Ascending aorta (tissue), 2 donors: ENCODE data around the gene NRGN. TPM values are rescaled to one million over a fixed set of nuclear protein-coding genes. Genes with fewer than 3 reads are reported as not detected.
A peak's percentile ranks its signal among the peaks of the same experiment; 100 is the strongest.

ENCODE experiments used
- DNase-seq, 2 donors: peaks; one replicate each; pipeline ENCODE4 v3.0.0-alpha.2; 2019; ENCODE audit warnings: low spot score in 2 of 2
- H3K27ac ChIP-seq, 2 donors: fragments of 200-600 bp; sonication (generic); one replicate each; pipeline ENCODE4 v1.5.1; 2016 to 2017; ENCODE audit warnings: mild to moderate bottlenecking in 1 of 2
- H3K27me3 ChIP-seq: fragments of 200-600 bp; sonication (generic); one replicate; pipeline ENCODE4 v1.5.1; 2017
- H3K36me3 ChIP-seq, 2 donors: fragments of 200-600 bp; sonication (generic); one replicate each; pipeline ENCODE4 v1.5.1; 2016
- H3K4me1 ChIP-seq, 2 donors: fragments of 200-600 bp; sonication (generic); one replicate each; pipeline ENCODE4 v1.5.1; 2016 to 2017; ENCODE audit warnings: mild to moderate bottlenecking in 1 of 2
- H3K4me3 ChIP-seq, 2 donors: fragments of 200-600 bp; sonication (generic); one replicate each; pipeline ENCODE4 v1.5.1; 2016 to 2017; ENCODE audit warnings: mild to moderate bottlenecking in 1 of 2
- H3K9me3 ChIP-seq, 2 donors: fragments of 200-600 bp; sonication (generic); one replicate each; pipeline ENCODE4 v1.5.1; 2016
- CTCF ChIP-seq, 3 experiments: fragments of 200-600 bp in 2 of 3; fragments of 450-650 bp in 1 of 3; sonication (generic) in 2 of 3; IDR thresholded peaks; one replicate each; pipeline ENCODE4 v1.5.1; 2016 to 2019; ENCODE audit warnings: antibody characterized with exemption in 3 of 3, mild to moderate bottlenecking in 1 of 3, moderate library complexity in 1 of 3
- intact Hi-C: fragments of 100-400 bp; cut with DNase I; formaldehyde crosslinking; loops from one replicate; pipeline ENCODE4 v1.15.1; 2023
- total RNA-seq: library from RNA; depleted of rRNA; stranded (reverse); fragments of >200 nt; gene quantifications from one replicate; pipeline ENCODE4 v1.1.0, GENCODE V29; 2016

Gene NRGN
- total RNA-seq, 1 donor from 2014 or later: 5.3 TPM

- H3K27me3 ChIP-seq: peaks cover 8% of the 10 kb centered on the region
These were observed 6.3 kb downstream of the NRGN start for GRCh38 chr11:124745835-124746620.

DNA sequence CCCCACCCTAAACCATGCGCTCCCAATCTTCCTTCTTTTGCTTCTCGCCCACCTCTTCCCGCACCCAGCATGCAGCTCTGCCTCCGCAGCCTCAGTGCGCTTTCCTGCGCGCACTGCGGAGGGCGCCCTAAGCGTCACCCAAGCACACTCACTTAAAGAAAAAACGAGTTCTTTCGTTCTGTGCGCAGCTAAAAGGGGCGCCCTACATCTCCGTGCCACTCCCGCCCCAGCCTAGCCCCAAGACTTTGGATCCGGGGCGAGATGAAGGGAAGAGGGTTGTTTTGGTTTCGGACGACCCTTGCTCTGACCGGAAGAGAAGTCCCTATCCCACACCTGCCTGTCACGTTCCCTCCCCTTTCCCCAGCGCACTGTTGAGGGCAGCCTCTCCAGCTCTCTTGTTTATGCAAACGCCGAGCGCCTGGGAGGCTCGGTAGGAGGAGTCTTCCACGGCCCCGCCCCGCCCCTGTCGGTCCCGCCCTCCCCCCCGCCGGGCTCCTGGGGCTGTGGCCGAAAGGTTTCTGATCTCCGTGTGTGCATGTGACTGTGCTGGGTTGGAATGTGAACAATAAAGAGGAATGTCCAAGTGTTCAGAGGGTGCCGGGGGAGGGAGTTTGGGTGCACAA is 7.0 kb downstream of the NRGN start:
- Histone ChIP-seq H3K4me1 (peaks cover 0 to 6% of the 10 kb centered on the region in 2 donors), H3K27ac (no peak overlapping the region), H3K4me3 (peak overlapping the region; percentile 41 to 55), H3K36me3 (no peaks in the 10 kb centered on the region), H3K9me3 (no peaks in the 10 kb centered on the region), H3K27me3 (peaks cover 8% of the 10 kb centered on the region)
- peak in 2 of 3 experiments; percentile 15 to 44 for TF ChIP-seq CTCF (IDR thresholded peaks at IDR 0.05)
- intact Hi-C loops: no loop called here
- peak in 1 of 2 donors; percentile 74 for DNase-seq

More at GRCh38 chr11:124745835-124746620, 6.3 kb downstream of the NRGN start:
- peaks cover 0 to 6% of the 10 kb centered on the region in 2 donors for H3K4me1 ChIP-seq
- H3K9me3 ChIP-seq: no peaks in the 10 kb centered on the region
- H3K27ac ChIP-seq: no peak overlapping the region
- H3K4me3 ChIP-seq: peak overlapping the region; percentile 41 to 55
- no peaks in the 10 kb centered on the region for H3K36me3 ChIP-seq
- DNase-seq: peak in 1 of 2 donors; percentile 63
- TF ChIP-seq CTCF (IDR thresholded peaks at IDR 0.05): no peak
- intact Hi-C loops: no loop called here

DNA sequence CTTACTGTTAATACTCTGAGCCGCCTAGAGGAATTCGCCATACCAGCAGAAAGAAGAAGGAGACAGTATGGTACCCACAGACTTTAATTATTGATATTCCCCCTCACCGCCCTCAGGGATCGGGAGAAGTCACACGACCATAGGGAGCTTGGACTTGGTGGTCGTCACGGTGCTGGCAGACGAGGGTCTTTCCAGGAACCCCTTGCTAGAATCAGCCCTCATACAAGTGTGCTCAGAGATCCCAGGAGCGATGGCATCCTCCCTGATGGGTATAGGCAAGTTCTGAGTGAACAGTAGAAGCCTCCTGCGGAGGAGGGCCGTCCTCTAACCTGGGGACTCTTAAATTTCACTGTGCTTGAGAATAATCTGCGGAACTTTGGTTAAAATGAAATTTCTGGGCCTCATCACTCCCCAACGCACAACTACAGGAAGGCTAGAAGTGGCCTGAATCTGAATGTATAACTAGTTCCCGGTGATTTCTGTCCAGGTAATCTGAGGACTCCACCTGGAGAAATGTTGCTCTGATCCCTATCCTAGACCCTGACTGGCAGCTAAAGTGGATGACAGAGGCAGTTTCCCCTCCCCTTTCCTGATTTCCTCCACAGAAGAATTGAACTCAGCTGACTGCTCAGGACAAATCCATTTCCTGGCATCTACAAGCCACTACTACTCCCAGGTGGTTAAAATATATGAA is 7.8 kb downstream of the NRGN start:
- intact Hi-C loops: no loop called here
- no peaks in the 10 kb centered on the region for H3K36me3 ChIP-seq
- peaks cover 0 to 6% of the 10 kb centered on the region in 2 donors for H3K4me1 ChIP-seq
- peak overlapping the region in 1 of 2 donors; percentile 2 for H3K27ac ChIP-seq
- no peaks in the 10 kb centered on the region for H3K9me3 ChIP-seq
- H3K27me3 ChIP-seq: peaks cover 8% of the 10 kb centered on the region
- H3K4me3 ChIP-seq: no peak overlapping the region
- DNase-seq: peak in 1 of 2 donors; percentile 53
- no peak for TF ChIP-seq CTCF (IDR thresholded peaks at IDR 0.05)

DNA sequence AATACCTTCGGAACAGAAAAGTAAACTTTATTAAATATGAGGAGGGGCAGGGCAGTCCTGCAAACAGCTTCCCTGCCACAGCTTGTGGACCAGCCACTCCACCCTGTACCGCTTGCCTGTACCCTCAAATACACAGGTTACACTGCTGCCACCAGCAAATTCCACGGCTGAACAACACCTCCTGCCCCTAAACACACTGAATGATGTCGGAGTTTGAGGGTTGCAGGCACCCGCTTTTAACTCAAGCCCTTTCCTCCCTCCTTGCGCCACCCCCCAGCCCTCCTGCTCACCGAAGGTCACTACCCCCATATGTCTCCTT is 8.3 kb downstream of the NRGN start:
- Histone ChIP-seq H3K36me3 (no peaks in the 10 kb centered on the region), H3K4me3 (no peak overlapping the region), H3K27me3 (peaks cover 8% of the 10 kb centered on the region), H3K4me1 (peaks cover 0 to 6% of the 10 kb centered on the region in 2 donors), H3K9me3 (no peaks in the 10 kb centered on the region), H3K27ac (peak overlapping the region in 1 of 2 donors; percentile 2)
- DNase-seq: no peak
- intact Hi-C loops: no loop called here
- no peak for TF ChIP-seq CTCF (IDR thresholded peaks at IDR 0.05)

- no peak for TF ChIP-seq CTCF (IDR thresholded peaks at IDR 0.05)
- intact Hi-C loops: no loop called here
- Histone ChIP-seq H3K36me3 (peaks cover 0 to 3% of the 10 kb centered on the region in 2 donors), H3K27me3 (peaks cover 8% of the 10 kb centered on the region), H3K4me3 (no peak overlapping the region), H3K9me3 (no peaks in the 10 kb centered on the region), H3K27ac (peak overlapping the region in 1 of 2 donors; percentile 2), H3K4me1 (peaks cover 0 to 6% of the 10 kb centered on the region in 2 donors)
- no peak for DNase-seq
These were observed 9.0 kb downstream of the NRGN start for GRCh38 chr11:124748481-124749343.
